DND-41 (cell line): ENCODE data around the gene JARID2.

Source experiments
- CTCF ChIP-seq: IDR thresholded peaks from 2 replicates; pipeline ENCODE4 v1.5.1; 2012; ENCODE audit warnings: borderline replicate concordance, low read length, moderate library complexity, mild to moderate bottlenecking; ENCODE audit not compliant: poor library complexity, severe bottlenecking; ENCODE audit errors: extremely low read depth
- EZH2 ChIP-seq: IDR thresholded peaks from 3 replicates; pipeline ENCODE4 v1.6.1; 2012; ENCODE audit warnings: borderline replicate concordance, low read depth, mild to moderate bottlenecking, moderate library complexity, low read length, inconsistent platforms; ENCODE audit not compliant: severe bottlenecking

- TF ChIP-seq CTCF (no peak), EZH2 (no peak)
Observed at GRCh38 chr6:15368873-15369272, 123.0 kb downstream of the JARID2 start.
